ENCODE measurements around the gene AJM1.
"Not testable (repeated sequence)": the region's sequence is repeated elsewhere in the genome, so short reads cannot be mapped to it uniquely, and the experiment has no call there.

The AJM1 gene

GRCh38 chr9:136802321-136802720, 40.0 kb upstream of the AJM1 start:
- no peak overlapping the region for H3K27ac ChIP-seq (ENCODE audit: low read depth, low read length, severe bottlenecking)

GRCh38 chr9:136803009-136803550, 39.2 kb upstream of the AJM1 start:
- H3K36me3 ChIP-seq (ENCODE audit: control insufficient read depth, insufficient read depth, low read length); H3K4me3 ChIP-seq (ENCODE audit: extremely low read depth, insufficient read depth, low read length, poor library complexity, severe bottlenecking); H3K9me3 ChIP-seq (ENCODE audit: control insufficient read depth, low read length); H3K27ac ChIP-seq (ENCODE audit: low read depth, low read length, severe bottlenecking): not testable (repeated sequence)
- WGBS, 2 experiments (ENCODE audit: insufficient coverage in 2 of 2) = 98 to 100% methylated on average over 2 to 4 of the region's 9 CpGs
- peaks cover 18% of the 10 kb centered on the region for H3K4me1 ChIP-seq (ENCODE audit: control insufficient read depth, insufficient read depth, low read length, poor library complexity, severe bottlenecking)

More at GRCh38 chr9:136802321-136802720, 40.0 kb upstream of the AJM1 start:
- WGBS, 2 experiments (ENCODE audit: insufficient coverage in 2 of 2) = 81 to 87% methylated on average over 4 to 5 of the region's 6 CpGs
- peaks cover 9% of the 10 kb centered on the region for H3K36me3 ChIP-seq (ENCODE audit: control insufficient read depth, insufficient read depth, low read length)
- H3K4me1 ChIP-seq (ENCODE audit: control insufficient read depth, insufficient read depth, low read length, poor library complexity, severe bottlenecking) = peaks cover 24% of the 10 kb centered on the region
- H3K4me3 ChIP-seq (ENCODE audit: extremely low read depth, insufficient read depth, low read length, poor library complexity, severe bottlenecking) = no peak overlapping the region
- no peaks in the 10 kb centered on the region for H3K9me3 ChIP-seq (ENCODE audit: control insufficient read depth, low read length)

GRCh38 chr9:136803551-136804508, 38.4 kb upstream of the AJM1 start:
- 93 to 94% methylated on average over 22 of the region's 22 CpGs for WGBS, 2 experiments (ENCODE audit: insufficient coverage in 2 of 2)

GRCh38 chr9:136804509-136805206, 37.6 kb upstream of the AJM1 start:
- H3K4me1 ChIP-seq (ENCODE audit: control insufficient read depth, insufficient read depth, low read length, poor library complexity, severe bottlenecking) = peaks cover 24% of the 10 kb centered on the region
- no peak overlapping the region for H3K27ac ChIP-seq (ENCODE audit: low read depth, low read length, severe bottlenecking)
- no peaks in the 10 kb centered on the region for H3K9me3 ChIP-seq (ENCODE audit: control insufficient read depth, low read length)
- H3K36me3 ChIP-seq (ENCODE audit: control insufficient read depth, insufficient read depth, low read length) = peaks cover 11% of the 10 kb centered on the region
- WGBS, 2 experiments (ENCODE audit: insufficient coverage in 2 of 2) = 95% methylated on average over 20 of the region's 20 CpGs
- H3K4me3 ChIP-seq (ENCODE audit: extremely low read depth, insufficient read depth, low read length, poor library complexity, severe bottlenecking) = no peak overlapping the region

More at GRCh38 chr9:136803551-136804508, 38.4 kb upstream of the AJM1 start:
- no peaks in the 10 kb centered on the region for H3K9me3 ChIP-seq (ENCODE audit: control insufficient read depth, low read length)
- H3K36me3 ChIP-seq (ENCODE audit: control insufficient read depth, insufficient read depth, low read length) = peaks cover 9% of the 10 kb centered on the region
- no peak overlapping the region for H3K4me3 ChIP-seq (ENCODE audit: extremely low read depth, insufficient read depth, low read length, poor library complexity, severe bottlenecking)
- H3K27ac ChIP-seq (ENCODE audit: low read depth, low read length, severe bottlenecking) = no peak overlapping the region
- peaks cover 18% of the 10 kb centered on the region for H3K4me1 ChIP-seq (ENCODE audit: control insufficient read depth, insufficient read depth, low read length, poor library complexity, severe bottlenecking)

GRCh38 chr9:136805207-136805740, 37.0 kb upstream of the AJM1 start:
- H3K27ac ChIP-seq (ENCODE audit: low read depth, low read length, severe bottlenecking) = no peak overlapping the region
- WGBS, 2 experiments (ENCODE audit: insufficient coverage in 2 of 2) = 93 to 95% methylated on average over 11 to 12 of the region's 12 CpGs
- peaks cover 30% of the 10 kb centered on the region for H3K4me1 ChIP-seq (ENCODE audit: control insufficient read depth, insufficient read depth, low read length, poor library complexity, severe bottlenecking)
- peaks cover 18% of the 10 kb centered on the region for H3K36me3 ChIP-seq (ENCODE audit: control insufficient read depth, insufficient read depth, low read length)
- H3K9me3 ChIP-seq (ENCODE audit: control insufficient read depth, low read length) = no peaks in the 10 kb centered on the region
- no peak overlapping the region for H3K4me3 ChIP-seq (ENCODE audit: extremely low read depth, insufficient read depth, low read length, poor library complexity, severe bottlenecking)

- Histone ChIP-seq H3K4me3 (ENCODE audit: extremely low read depth, insufficient read depth, low read length, poor library complexity, severe bottlenecking) (no peak overlapping the region), H3K4me1 (ENCODE audit: control insufficient read depth, insufficient read depth, low read length, poor library complexity, severe bottlenecking) (peaks cover 25% of the 10 kb centered on the region), H3K36me3 (ENCODE audit: control insufficient read depth, insufficient read depth, low read length) (peaks cover 25% of the 10 kb centered on the region), H3K27ac (ENCODE audit: low read depth, low read length, severe bottlenecking) (no peak overlapping the region), H3K9me3 (ENCODE audit: control insufficient read depth, low read length) (no peaks in the 10 kb centered on the region)
- WGBS, 2 experiments (ENCODE audit: insufficient coverage in 2 of 2) = 91 to 100% methylated on average over 4 to 7 of the region's 10 CpGs
Observed at GRCh38 chr9:136806067-136806466, 36.2 kb upstream of the AJM1 start.

- H3K4me3 ChIP-seq (ENCODE audit: extremely low read depth, insufficient read depth, low read length, poor library complexity, severe bottlenecking) = peak overlapping the region; percentile 57
- no peak overlapping the region for H3K27ac ChIP-seq (ENCODE audit: low read depth, low read length, severe bottlenecking)
- H3K9me3 ChIP-seq (ENCODE audit: control insufficient read depth, low read length) = no peaks in the 10 kb centered on the region
- peaks cover 32% of the 10 kb centered on the region for H3K36me3 ChIP-seq (ENCODE audit: control insufficient read depth, insufficient read depth, low read length)
- 88% methylated on average over 24 to 25 of the region's 25 CpGs for WGBS, 2 experiments (ENCODE audit: insufficient coverage in 2 of 2)
- H3K4me1 ChIP-seq (ENCODE audit: control insufficient read depth, insufficient read depth, low read length, poor library complexity, severe bottlenecking) = peaks cover 24% of the 10 kb centered on the region
Observed at GRCh38 chr9:136806631-136807201, 35.6 kb upstream of the AJM1 start.

- 1% methylated on average over 71 to 90 of the region's 96 CpGs for WGBS, 2 experiments (ENCODE audit: insufficient coverage in 2 of 2)
- H3K36me3 ChIP-seq (ENCODE audit: control insufficient read depth, insufficient read depth, low read length) = peaks cover 37% of the 10 kb centered on the region
- no peaks in the 10 kb centered on the region for H3K9me3 ChIP-seq (ENCODE audit: control insufficient read depth, low read length)
- peak within 1 kb of the TSS; percentile 66 for H3K27ac ChIP-seq (ENCODE audit: low read depth, low read length, severe bottlenecking)
- peaks cover 24% of the 10 kb centered on the region for H3K4me1 ChIP-seq (ENCODE audit: control insufficient read depth, insufficient read depth, low read length, poor library complexity, severe bottlenecking)
- peak within 1 kb of the TSS; percentile 84 for H3K4me3 ChIP-seq (ENCODE audit: extremely low read depth, insufficient read depth, low read length, poor library complexity, severe bottlenecking)
Observed at GRCh38 chr9:136807281-136808074, 34.8 kb upstream of the AJM1 start, which contains the start of gene RABL6. Gene RABL6, plus strand, starts transcription at chr9:136807948. Its CDS starts 249 bp downstream, at chr9:136808197.

- Histone ChIP-seq H3K27ac (ENCODE audit: low read depth, low read length, severe bottlenecking) (peak overlapping the region; percentile 64), H3K9me3 (ENCODE audit: control insufficient read depth, low read length) (no peaks in the 10 kb centered on the region), H3K36me3 (ENCODE audit: control insufficient read depth, insufficient read depth, low read length) (peaks cover 43% of the 10 kb centered on the region), H3K4me3 (ENCODE audit: extremely low read depth, insufficient read depth, low read length, poor library complexity, severe bottlenecking) (peak overlapping the region; percentile 84), H3K4me1 (ENCODE audit: control insufficient read depth, insufficient read depth, low read length, poor library complexity, severe bottlenecking) (peaks cover 24% of the 10 kb centered on the region)
- WGBS, 2 experiments (ENCODE audit: insufficient coverage in 2 of 2) = 0% methylated on average over 76 to 78 of the region's 93 CpGs
Observed at GRCh38 chr9:136808075-136808805, 34.0 kb upstream of the AJM1 start.

Measured in mesodermal cell (in vitro differentiated cells).